Spleen (tissue), 11 donors: Measurements from ENCODE around the gene FAM53B. TPM values are rescaled to one million over a fixed set of nuclear protein-coding genes. Genes with fewer than 3 reads are reported as not detected.
A peak's percentile ranks its signal among the peaks of the same experiment; 100 is the strongest.

Experiments
- DNase-seq: peaks from one replicate; pipeline ENCODE4 v3.0.0-alpha.2; 2020
- H3K27ac ChIP-seq, 8 donors: fragments of 200-600 bp; sonication (generic) in 7 of 8; 1 replicate in 4 of 8; 2 replicates in 4 of 8; pipeline versions ENCODE4 v1.5.0 to v1.8.0; 2016 to 2021; ENCODE audit warnings: inconsistent platforms in 4 of 8, mild to moderate bottlenecking in 4 of 8, moderate library complexity in 1 of 8
- H3K27me3 ChIP-seq, 7 donors: fragments of 200-600 bp; sonication (generic) in 6 of 7; replicated peaks in 1 of 7; 1 replicate in 4 of 7; 2 replicates in 3 of 7; pipeline versions ENCODE4 v1.5.0 to v1.8.0; 2016 to 2021; ENCODE audit warnings: inconsistent platforms in 3 of 7, mild to moderate bottlenecking in 1 of 7
- H3K36me3 ChIP-seq, 6 donors: fragments of 200-600 bp; sonication (generic) in 5 of 6; 1 replicate in 4 of 6; 2 replicates in 2 of 6; pipeline versions ENCODE4 v1.5.0 to v1.8.0; 2016 to 2021; ENCODE audit warnings: inconsistent platforms in 2 of 6
- H3K4me1 ChIP-seq, 6 donors: fragments of 200-600 bp; sonication (generic) in 5 of 6; 1 replicate in 3 of 6; 2 replicates in 3 of 6; pipeline versions ENCODE4 v1.5.0 to v1.8.0; 2016 to 2021; ENCODE audit warnings: inconsistent platforms in 3 of 6
- H3K4me3 ChIP-seq, 8 donors: fragments of 200-600 bp; sonication (generic) in 7 of 8; 1 replicate in 4 of 8; 2 replicates in 4 of 8; pipeline versions ENCODE4 v1.5.0 to v1.8.0; 2016 to 2021; ENCODE audit warnings: inconsistent platforms in 4 of 8, mild to moderate bottlenecking in 4 of 8, moderate library complexity in 2 of 8
- H3K9me3 ChIP-seq, 8 donors: fragments of 200-600 bp; sonication (generic) in 7 of 8; 1 replicate in 4 of 8; 2 replicates in 4 of 8; pipeline versions ENCODE4 v1.5.0 to v1.8.0; 2016 to 2021; ENCODE audit warnings: inconsistent platforms in 4 of 8
- CTCF ChIP-seq, 11 experiments: fragments of 200-600 bp in 7 of 11; fragments of 450-650 bp in 4 of 11; sonication (generic) in 4 of 11; IDR thresholded peaks in 8 of 11; conservative IDR thresholded peaks in 3 of 11; 1 replicate in 7 of 11; 2 replicates in 4 of 11; pipeline versions ENCODE4 v1.4.0 to v1.8.0; 2016 to 2021; ENCODE audit warnings: antibody characterized with exemption in 11 of 11, inconsistent platforms in 4 of 11, mild to moderate bottlenecking in 1 of 11
- POLR2A ChIP-seq, 3 donors: fragments of 450-650 bp; IDR thresholded peaks; one replicate each; pipeline ENCODE4 v1.5.1; 2017; ENCODE audit warnings: antibody characterized with exemption in 3 of 3, mild to moderate bottlenecking in 1 of 3
- POLR2AphosphoS5 ChIP-seq, 3 donors: sonication (generic); formaldehyde crosslinking; IDR thresholded peaks; one replicate each; pipeline ENCODE4 v1.5.1; 2017; ENCODE audit warnings: antibody characterized with exemption in 3 of 3
- WGBS, 5 donors: extraction: QIAGEN DNeasy Blood & Tissue Kit in 3 of 5; methylation state at CpG; one replicate each; pipeline versions ENCODE4 v1.1.5 to v1.1.7; 2013 to 2018; 5-methylcytosine and 5-hydroxymethylcytosine counted together
- intact Hi-C: fragments of 100-400 bp; cut with DNase I; formaldehyde crosslinking; loops from one replicate; pipeline ENCODE4 v1.15.0; 2023; ENCODE audit warnings: low total_unique reads
- polyA plus RNA-seq, 3 donors: library from polyadenylated mRNA; stranded (reverse); fragments of 200-250 nt; gene quantifications; one replicate each; pipeline ENCODE4 v1.2.1, GENCODE V29; 2013
- total RNA-seq, 7 donors: library from RNA; depleted of rRNA in 3 of 7; stranded (reverse); fragments of >200 nt in 3 of 7; fragmentation: NEBNext Ultra II Directional in 4 of 7; extraction: Animal tissue kit (Norgen Biotek cat#: 25700) in 4 of 7; gene quantifications; one replicate each; pipeline versions ENCODE4 v1.1.0 to v1.2.1, GENCODE V29; 2016 to 2021
- donor health status: healthy with polysubstance abuse.
- donor health status: DM: no; HTN: no; CAD: no; lungs with moderate emphysema.
- donor health status: DM: no; HTN: no; CAD: no.
- donor health status: Bipolar disorder and iron deficiency.
- donor health status: healthy.
- donor health status: DM: no; HTN: no; CAD: no.
- donor health status: DM: yes; HTN: yes; CAD: no.

Gene FAM53B
- total and polyA plus RNA-seq, 10 donors: 13.3 to 94.0 (median 56.2) TPM

GRCh38 chr10:124688889-124689670 is 55.1 kb downstream of the FAM53B start:
- no peak for DNase-seq
- Histone ChIP-seq H3K4me1 (peaks cover 43 to 100% (median 87%) of the 10 kb centered on the region in 6 donors), H3K27me3 (no peaks in the 10 kb centered on the region), H3K36me3 (peaks cover 0 to 74% (median 15%) of the 10 kb centered on the region in 6 donors), H3K4me3 (no peak overlapping the region), H3K9me3 (no peaks in the 10 kb centered on the region), H3K27ac (peak overlapping the region in 7 of 8 donors; percentile 8 to 89 (median 79))
- WGBS, 5 donors: 74 to 84% (median 80%) methylated on average over 10 to 12 of the region's 12 CpGs
- intact Hi-C loops: no loop called here
- TF ChIP-seq POLR2AphosphoS5 (IDR thresholded peaks at IDR 0.05) (peak in 1 of 3 donors; percentile 51), CTCF (IDR thresholded peaks at IDR 0.05 in 8 of 11, conservative IDR thresholded peaks at IDR 0.05 in 3 of 11) (no peak)

- intact Hi-C loops: no loop called here
- Histone ChIP-seq H3K9me3 (no peaks in the 10 kb centered on the region), H3K4me3 (no peak overlapping the region), H3K27ac (peak overlapping the region in 7 of 8 donors; percentile 8 to 89 (median 79)), H3K36me3 (peaks cover 0 to 67% (median 12%) of the 10 kb centered on the region in 6 donors), H3K27me3 (no peaks in the 10 kb centered on the region), H3K4me1 (peaks cover 50 to 100% (median 87%) of the 10 kb centered on the region in 6 donors)
- TF ChIP-seq CTCF (IDR thresholded peaks at IDR 0.05 in 8 of 11, conservative IDR thresholded peaks at IDR 0.05 in 3 of 11) (no peak), POLR2AphosphoS5 (IDR thresholded peaks at IDR 0.05) (no peak), POLR2A (IDR thresholded peaks at IDR 0.05) (no peak)
- 80 to 88% (median 85%) methylated on average over 6 of the region's 6 CpGs for WGBS, 5 donors
- DNase-seq: no peak
Observed at GRCh38 chr10:124688386-124688785, 55.8 kb downstream of the FAM53B start.

GRCh38 chr10:124686707-124687376 is 57.3 kb downstream of the FAM53B start:
- intact Hi-C loops: no loop called here
- no peak overlapping the region for H3K4me3 ChIP-seq
- peak in 1 of 3 donors; percentile 39 for TF ChIP-seq POLR2AphosphoS5 (IDR thresholded peaks at IDR 0.05)
- TF ChIP-seq POLR2A (IDR thresholded peaks at IDR 0.05): no peak
- TF ChIP-seq CTCF (IDR thresholded peaks at IDR 0.05 in 8 of 11, conservative IDR thresholded peaks at IDR 0.05 in 3 of 11): no peak
- H3K4me1 ChIP-seq: peaks cover 60 to 100% (median 93%) of the 10 kb centered on the region in 6 donors
- H3K36me3 ChIP-seq: peaks cover 1 to 58% (median 15%) of the 10 kb centered on the region in 6 donors
- no peak for DNase-seq
- H3K27ac ChIP-seq: peak overlapping the region in 7 of 8 donors; percentile 75 to 89 (median 82)
- no peaks in the 10 kb centered on the region for H3K9me3 ChIP-seq
- WGBS, 5 donors: 71 to 83% (median 74%) methylated on average over 12 of the region's 12 CpGs
- no peaks in the 10 kb centered on the region for H3K27me3 ChIP-seq

- WGBS, 5 donors: 18 to 49% (median 35%) methylated on average over 12 of the region's 12 CpGs
Observed at GRCh38 chr10:124685261-124685660, 58.9 kb downstream of the FAM53B start.

More at GRCh38 chr10:124685261-124685660, 58.9 kb downstream of the FAM53B start:
- intact Hi-C loops: no loop called here
- peak; percentile 91 for DNase-seq
- peak overlapping the region in 1 of 8 donors; percentile 38 for H3K4me3 ChIP-seq
- TF ChIP-seq POLR2AphosphoS5 (IDR thresholded peaks at IDR 0.05): peak; percentile 61 to 71 (median 63)
- TF ChIP-seq POLR2A (IDR thresholded peaks at IDR 0.05): no peak
- TF ChIP-seq CTCF (IDR thresholded peaks at IDR 0.05 in 8 of 11, conservative IDR thresholded peaks at IDR 0.05 in 3 of 11): peak in 5 of 11 experiments; percentile 10 to 38 (median 23)
- H3K9me3 ChIP-seq: no peaks in the 10 kb centered on the region
- H3K36me3 ChIP-seq: peaks cover 6 to 58% (median 17%) of the 10 kb centered on the region in 6 donors
- no peaks in the 10 kb centered on the region for H3K27me3 ChIP-seq
- peaks cover 72 to 100% (median 100%) of the 10 kb centered on the region in 6 donors for H3K4me1 ChIP-seq
- peak overlapping the region; percentile 48 to 89 (median 80) for H3K27ac ChIP-seq
